Smooth muscle cell (in vitro differentiated cells): Measurements from ENCODE around the gene APBA2. TPM values are rescaled to one million over a fixed set of nuclear protein-coding genes. Genes with fewer than 3 reads are reported as not detected.

Source experiments
- DNase-seq: peaks from one replicate; lab custom pipeline; 2025; ENCODE audit not compliant: unreplicated experiment; lab: John Stamatoyannopoulos, UW
- H2AFZ ChIP-seq: fragments of 200-600 bp; sonication (generic); 2 replicates; pipeline ENCODE4 v1.6.0; 2016; ENCODE audit warnings: antibody characterized with exemption, low read depth, mild to moderate bottlenecking
- H3F3A ChIP-seq: fragments of 200-600 bp; sonication (generic); 2 replicates; pipeline ENCODE4 v1.6.0; 2017; ENCODE audit warnings: antibody characterized with exemption, low read depth
- H3K27ac ChIP-seq: fragments of 200-600 bp; sonication (generic); 2 replicates; pipeline ENCODE4 v1.5.1; 2016; ENCODE audit warnings: low read depth, mild to moderate bottlenecking
- H3K27me3 ChIP-seq: fragments of 200-600 bp; sonication (generic); 2 replicates; pipeline ENCODE4 v1.6.1; 2016; ENCODE audit warnings: low read depth, mild to moderate bottlenecking
- H3K36me3 ChIP-seq: fragments of 200-600 bp; sonication (generic); 2 replicates; pipeline ENCODE4 v1.5.1; 2016; ENCODE audit warnings: low read depth
- H3K4me1 ChIP-seq: fragments of 200-600 bp; sonication (generic); 2 replicates; pipeline ENCODE4 v1.5.1; 2016; ENCODE audit warnings: low read depth
- H3K4me2 ChIP-seq: fragments of 200-600 bp; sonication (generic); 2 replicates; pipeline ENCODE4 v1.6.0; 2016; ENCODE audit warnings: mild to moderate bottlenecking
- H3K4me3 ChIP-seq: fragments of 200-600 bp; sonication (generic); 2 replicates; pipeline ENCODE4 v1.5.1; 2016; ENCODE audit warnings: mild to moderate bottlenecking
- H3K79me2 ChIP-seq: fragments of 200-600 bp; sonication (generic); 2 replicates; pipeline ENCODE4 v1.6.0; 2016; ENCODE audit warnings: low read depth, mild to moderate bottlenecking
- H3K9ac ChIP-seq: fragments of 200-600 bp; sonication (generic); 2 replicates; pipeline ENCODE4 v1.6.0; 2016; ENCODE audit warnings: low read depth
- H3K9me3 ChIP-seq: fragments of 200-600 bp; sonication (generic); replicated peaks from 2 replicates; pipeline ENCODE4 v1.5.1; 2016; ENCODE audit warnings: low read depth
- H4K20me1 ChIP-seq: fragments of 200-600 bp; sonication (generic); 2 replicates; pipeline ENCODE4 v1.6.0; 2016; ENCODE audit warnings: low read depth
- WGBS: methylation state at CpG from one replicate; pipeline ENCODE4 v1.1.7; 2016; ENCODE audit warnings: low lambda C conversion rate; 5-methylcytosine and 5-hydroxymethylcytosine counted together
- polyA plus RNA-seq: library from polyadenylated mRNA; unstranded; fragments of >200 nt; fragmentation: Nextera tagmentation; extraction: Ambion mirVana; gene quantifications from 2 replicates; pipeline ENCODE4 v1.2.1, GENCODE V29; 2016
- total RNA-seq: library from RNA; depleted of rRNA; stranded (reverse); fragments of >200 nt; gene quantifications from 2 replicates; pipeline ENCODE4 v1.2.3, GENCODE V29; 2014
- TF ChIP-seq, protein P1 (sequence below): fragments of 200-600 bp; sonication (generic); IDR thresholded peaks from 2 replicates; pipeline ENCODE4 v1.5.1; 2017; ENCODE audit warnings: borderline replicate concordance, mild to moderate bottlenecking, antibody characterized with exemption; ENCODE audit not compliant: insufficient read depth, poor library complexity, severe bottlenecking

APBA2 gene
- total and polyA plus RNA-seq, 2 experiments from 2014 or later = 10.2 to 14.9 TPM

DNA sequence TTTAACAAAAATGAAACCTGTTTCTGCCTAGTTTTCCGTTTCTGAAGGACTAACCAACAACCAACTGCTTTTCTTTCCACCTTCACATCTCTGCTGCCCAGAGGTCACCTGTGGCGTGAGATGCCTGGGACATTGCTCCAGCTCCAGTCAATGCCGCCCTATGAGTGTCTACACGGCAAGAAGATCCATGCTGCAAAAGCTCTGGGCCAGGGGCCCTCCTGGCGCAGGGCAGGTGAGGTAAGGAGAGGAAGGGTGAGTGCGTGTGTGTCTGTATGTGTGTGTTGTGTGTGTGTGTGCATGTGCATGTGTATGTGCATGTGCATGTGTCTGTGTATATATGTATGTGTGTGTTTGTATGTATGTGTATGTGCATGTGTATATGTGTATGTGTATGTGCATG lies 252.5 kb downstream of the APBA2 start:
- Histone ChIP-seq H3K79me2 (no peaks in the 10 kb centered on the region), H3K36me3 (no peaks in the 10 kb centered on the region), H3K9ac (no peak overlapping the region), H3K9me3 (no peaks in the 10 kb centered on the region), H3K27ac (no peak overlapping the region), H3K4me3 (no peak overlapping the region), H4K20me1 (no peaks in the 10 kb centered on the region), H3K4me1 (no peaks in the 10 kb centered on the region), H3K4me2 (no peak overlapping the region), H2AFZ (no peak overlapping the region), H3F3A (no peaks in the 10 kb centered on the region), H3K27me3 (no peaks in the 10 kb centered on the region)
- WGBS = 93% methylated on average over 6 of the region's 6 CpGs
- DNase-seq = no peak
- TF ChIP-seq, protein P1, sequence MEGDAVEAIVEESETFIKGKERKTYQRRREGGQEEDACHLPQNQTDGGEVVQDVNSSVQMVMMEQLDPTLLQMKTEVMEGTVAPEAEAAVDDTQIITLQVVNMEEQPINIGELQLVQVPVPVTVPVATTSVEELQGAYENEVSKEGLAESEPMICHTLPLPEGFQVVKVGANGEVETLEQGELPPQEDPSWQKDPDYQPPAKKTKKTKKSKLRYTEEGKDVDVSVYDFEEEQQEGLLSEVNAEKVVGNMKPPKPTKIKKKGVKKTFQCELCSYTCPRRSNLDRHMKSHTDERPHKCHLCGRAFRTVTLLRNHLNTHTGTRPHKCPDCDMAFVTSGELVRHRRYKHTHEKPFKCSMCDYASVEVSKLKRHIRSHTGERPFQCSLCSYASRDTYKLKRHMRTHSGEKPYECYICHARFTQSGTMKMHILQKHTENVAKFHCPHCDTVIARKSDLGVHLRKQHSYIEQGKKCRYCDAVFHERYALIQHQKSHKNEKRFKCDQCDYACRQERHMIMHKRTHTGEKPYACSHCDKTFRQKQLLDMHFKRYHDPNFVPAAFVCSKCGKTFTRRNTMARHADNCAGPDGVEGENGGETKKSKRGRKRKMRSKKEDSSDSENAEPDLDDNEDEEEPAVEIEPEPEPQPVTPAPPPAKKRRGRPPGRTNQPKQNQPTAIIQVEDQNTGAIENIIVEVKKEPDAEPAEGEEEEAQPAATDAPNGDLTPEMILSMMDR = no peak

DNA sequence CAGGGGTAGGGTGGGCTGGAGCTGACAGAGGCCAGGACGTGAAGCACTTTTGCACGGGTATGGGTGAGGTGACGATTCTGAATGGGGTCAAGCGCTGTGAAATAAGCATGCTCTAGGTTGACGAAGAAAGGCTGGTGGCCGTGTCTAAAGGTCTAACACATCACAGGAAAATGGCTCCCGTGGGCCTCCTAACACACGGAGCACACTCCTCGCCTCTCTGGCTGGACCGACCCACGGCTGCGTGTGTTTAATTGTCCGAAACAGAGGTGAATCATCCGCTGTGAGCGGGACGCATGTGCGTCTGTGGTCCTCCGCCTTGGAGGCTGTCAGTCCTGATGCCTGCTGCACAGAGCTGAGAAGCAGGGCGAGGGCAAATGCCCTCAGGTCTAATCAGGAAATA lies 253.3 kb downstream of the APBA2 start:
- no peaks in the 10 kb centered on the region for H4K20me1 ChIP-seq
- TF ChIP-seq, protein P1 = no peak
- H3K4me2 ChIP-seq = no peak overlapping the region
- no peaks in the 10 kb centered on the region for H3K27me3 ChIP-seq
- H3K4me3 ChIP-seq = no peak overlapping the region
- no peaks in the 10 kb centered on the region for H3K4me1 ChIP-seq
- H3K9ac ChIP-seq = no peak overlapping the region
- H3K79me2 ChIP-seq = no peaks in the 10 kb centered on the region
- no peak for DNase-seq
- 90% methylated on average over 19 of the region's 19 CpGs for WGBS
- H2AFZ ChIP-seq = no peak overlapping the region
- H3F3A ChIP-seq = no peaks in the 10 kb centered on the region
- H3K9me3 ChIP-seq = no peaks in the 10 kb centered on the region
- H3K36me3 ChIP-seq = no peaks in the 10 kb centered on the region
- no peak overlapping the region for H3K27ac ChIP-seq

DNA sequence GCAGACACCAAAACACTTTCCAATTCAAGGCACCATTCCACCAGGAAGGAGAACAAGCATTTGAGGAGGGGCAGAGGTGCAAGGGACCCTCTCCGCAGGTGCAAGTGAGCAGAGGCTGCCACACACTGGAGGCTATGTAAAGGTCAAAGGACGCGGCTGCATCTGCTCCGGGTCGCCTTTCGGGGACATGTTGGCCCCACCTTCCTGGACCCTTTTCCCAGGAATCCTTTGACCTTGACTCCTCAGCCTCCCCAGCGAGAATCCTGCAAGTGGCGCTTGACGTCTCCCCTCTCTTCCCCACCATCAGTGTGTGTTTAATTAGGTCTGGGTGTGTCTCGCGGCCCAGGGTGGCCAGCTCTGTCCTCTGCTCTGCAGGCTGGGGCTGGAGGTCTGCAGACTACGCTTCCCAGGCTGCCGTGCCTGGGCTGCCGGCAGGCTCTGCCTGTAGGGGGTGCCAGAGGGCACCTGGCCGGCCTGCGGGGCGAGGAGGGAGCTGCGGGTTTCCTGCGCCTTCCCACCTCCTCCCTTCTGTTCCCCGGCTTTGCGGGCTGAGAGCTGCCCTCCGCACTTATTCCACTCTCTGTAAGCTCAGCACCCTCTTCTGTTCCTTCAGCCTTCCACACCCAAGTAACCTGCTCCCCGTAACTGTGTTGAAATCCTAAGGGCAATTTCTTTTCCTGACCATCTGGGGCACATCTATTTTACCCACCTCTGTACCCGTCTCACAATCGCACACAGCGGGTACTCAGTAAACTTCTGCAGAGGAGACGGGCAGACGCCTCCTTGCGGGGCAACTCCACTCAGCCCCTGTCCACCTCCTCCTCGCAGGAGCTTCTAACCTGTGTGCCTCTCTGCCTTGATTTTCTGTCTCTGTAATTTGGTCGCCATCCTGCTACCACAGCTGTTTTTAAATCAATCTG lies 254.0 kb downstream of the APBA2 start:
- peak; percentile 8 for DNase-seq
- TF ChIP-seq, protein P1 = peak; percentile 69
- Histone ChIP-seq H3K27me3 (no peaks in the 10 kb centered on the region), H3K36me3 (no peaks in the 10 kb centered on the region), H3K9ac (no peak overlapping the region), H3K27ac (no peak overlapping the region), H3F3A (no peaks in the 10 kb centered on the region), H3K9me3 (no peaks in the 10 kb centered on the region), H4K20me1 (no peaks in the 10 kb centered on the region), H2AFZ (no peak overlapping the region), H3K4me1 (no peaks in the 10 kb centered on the region), H3K4me2 (peak overlapping the region; percentile 45), H3K79me2 (no peaks in the 10 kb centered on the region), H3K4me3 (peak overlapping the region; percentile 20)
- 24% methylated on average over 31 of the region's 31 CpGs for WGBS
